Brain pericyte (primary cell): Measurements from ENCODE around the gene DMPK.

Experiments used
- DNase-seq: peaks from one replicate; pipeline ENCODE4 v3.0.0-alpha.2; 2012; ENCODE audit warnings: low read depth, low spot score

The DMPK gene

DNA sequence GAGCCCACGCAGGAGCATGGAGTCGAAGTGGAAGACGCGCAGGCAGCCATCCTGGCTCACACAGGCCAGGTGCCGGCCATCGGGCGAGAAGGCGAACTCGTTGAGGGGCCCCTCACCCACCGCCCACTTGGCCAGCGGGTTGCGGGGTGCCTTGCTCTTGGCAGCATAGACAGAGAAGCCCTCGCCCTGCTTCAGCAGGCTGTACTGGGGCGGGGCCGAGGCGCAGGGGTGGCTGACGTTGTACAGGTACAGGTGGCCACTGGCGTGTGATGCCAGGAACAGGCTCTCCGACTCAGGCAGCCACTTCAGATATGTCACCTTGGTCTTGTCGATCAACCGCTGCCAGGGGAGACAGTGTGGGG, 4.2 kb upstream of the DMPK start:
- DNase-seq, result no peak

DNA sequence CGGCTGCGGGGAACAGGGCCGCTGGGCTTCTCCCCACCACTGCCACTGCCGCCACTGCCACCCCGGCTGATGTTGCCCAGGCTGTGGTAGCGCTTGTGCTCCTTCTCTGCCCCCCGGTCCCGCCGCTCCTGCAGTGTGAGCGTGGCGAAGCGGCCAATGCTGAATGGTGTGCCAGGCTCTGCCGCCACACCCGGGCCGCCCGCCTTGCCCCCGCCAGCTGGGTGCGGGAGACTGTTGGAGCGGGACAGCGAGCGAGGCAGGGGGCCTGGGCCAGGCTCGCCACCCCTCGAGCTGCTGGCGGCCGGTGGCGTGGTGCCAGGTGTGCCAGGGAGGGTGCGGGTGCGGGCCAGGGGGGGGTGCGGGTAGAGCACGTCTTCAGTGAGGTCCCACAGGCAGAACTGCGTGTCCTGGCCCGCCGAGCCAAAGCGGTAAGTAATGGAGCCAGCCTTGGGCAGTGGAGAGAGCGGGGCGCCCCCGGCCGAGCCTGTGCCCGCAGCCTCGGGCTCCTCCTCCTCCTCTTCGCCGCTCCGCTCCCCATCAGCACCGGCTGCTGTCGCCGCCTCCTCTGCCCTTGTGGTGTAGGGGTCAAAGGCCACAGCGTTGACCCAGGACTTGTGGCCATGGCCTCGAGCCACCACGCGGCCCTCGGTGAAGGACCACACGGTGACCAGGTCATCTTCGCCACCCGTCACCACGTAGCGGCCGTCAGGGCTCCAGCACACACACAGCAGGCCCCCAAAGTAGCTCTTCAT, 3.7 kb upstream of the DMPK start:
- DNase-seq, result no peak

DNA sequence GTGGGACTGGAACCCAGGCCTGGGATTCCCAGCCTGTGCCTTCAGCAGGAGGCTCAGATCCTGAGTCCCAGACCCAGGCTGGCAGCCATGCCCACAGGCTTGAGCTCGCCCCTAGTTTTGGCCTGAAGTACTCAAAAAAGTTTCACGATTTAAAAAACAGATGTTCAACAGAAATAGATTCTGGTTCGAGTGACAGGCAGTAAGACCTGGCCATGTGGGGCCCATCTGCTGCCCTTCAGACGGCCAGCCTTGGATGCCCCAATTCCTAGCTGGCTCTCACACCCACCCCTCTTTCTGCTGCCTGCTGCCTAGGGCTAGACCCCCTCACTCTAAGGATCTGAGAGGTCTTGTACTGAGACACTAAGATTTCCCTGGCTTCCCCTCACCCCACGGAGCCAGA, 2.8 kb upstream of the DMPK start:
- DNase-seq, result no peak

GRCh38 chr19:45784096-45784495, 1.8 kb upstream of the DMPK start:
- DNase-seq, result no peak

GRCh38 chr19:45782820-45783785, 813 bp upstream of the DMPK start:
- no peak for DNase-seq

DNA sequence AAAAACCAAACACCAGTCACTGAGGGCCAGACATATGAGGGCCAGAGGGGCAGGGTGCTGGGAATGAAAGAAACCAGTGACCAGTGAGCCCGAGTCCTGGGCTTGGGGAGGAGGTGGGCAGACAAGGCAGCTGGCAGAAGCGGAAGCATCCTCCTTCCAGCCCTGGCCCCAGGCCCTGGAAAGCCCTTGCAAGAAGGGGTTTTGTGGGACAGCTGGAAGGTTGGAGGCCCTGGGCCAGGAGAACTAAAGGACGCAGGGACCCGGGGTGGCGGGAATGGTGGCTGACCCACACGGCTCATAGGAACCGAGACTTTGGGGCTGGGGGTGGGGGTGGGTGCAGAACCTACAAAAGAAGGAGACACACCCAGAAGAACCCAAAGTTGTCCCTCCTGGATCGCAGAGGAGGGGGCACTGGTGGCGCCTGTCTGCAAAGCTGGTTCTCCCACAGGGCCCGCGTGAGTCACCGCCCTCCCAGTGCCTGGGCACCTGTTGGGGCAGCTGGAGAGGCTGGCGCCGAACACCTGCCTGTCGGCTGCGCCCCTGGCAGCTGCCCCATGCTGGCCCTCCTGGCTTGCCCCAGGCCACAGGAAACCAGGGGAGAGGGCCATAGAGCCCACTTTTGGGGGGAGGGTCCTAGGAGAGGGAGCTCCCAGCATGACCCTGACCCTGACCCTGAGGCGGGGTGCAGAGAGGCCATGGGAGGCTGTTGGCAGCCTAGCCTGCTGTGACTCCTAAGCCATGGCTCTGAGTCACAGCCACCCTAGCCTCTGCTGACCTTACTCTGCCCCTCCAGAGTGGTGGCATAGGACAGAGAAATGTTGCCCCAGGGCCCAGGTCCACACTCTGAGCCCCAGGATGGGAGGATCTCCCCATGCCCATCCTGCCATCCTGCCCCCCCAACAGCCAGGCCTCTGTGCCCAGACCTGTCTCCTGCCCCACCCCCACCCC, 802 bp downstream of the DMPK start:
- DNase-seq, result no peak

GRCh38 chr19:45780448-45781213, 1.7 kb downstream of the DMPK start:
- DNase-seq, result no peak

DNA sequence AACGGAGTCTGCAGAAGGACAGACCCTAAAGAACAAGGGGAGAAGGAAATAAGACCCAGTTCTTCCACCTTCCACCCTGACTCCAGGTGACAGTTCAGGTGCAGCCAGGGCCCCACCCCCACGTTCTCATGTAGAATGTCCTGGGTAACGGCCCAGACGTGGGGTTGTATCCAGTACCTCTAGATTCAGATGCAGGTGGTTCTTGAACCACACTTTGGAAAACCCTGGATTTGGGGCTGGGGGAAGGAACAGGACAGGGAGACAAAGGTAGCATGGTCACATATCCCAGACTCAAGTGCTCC, 2.2 kb downstream of the DMPK start:
- DNase-seq, result no peak

- DNase-seq, result no peak
Measured at GRCh38 chr19:45779231-45780145, 2.8 kb downstream of the DMPK start.

DNA sequence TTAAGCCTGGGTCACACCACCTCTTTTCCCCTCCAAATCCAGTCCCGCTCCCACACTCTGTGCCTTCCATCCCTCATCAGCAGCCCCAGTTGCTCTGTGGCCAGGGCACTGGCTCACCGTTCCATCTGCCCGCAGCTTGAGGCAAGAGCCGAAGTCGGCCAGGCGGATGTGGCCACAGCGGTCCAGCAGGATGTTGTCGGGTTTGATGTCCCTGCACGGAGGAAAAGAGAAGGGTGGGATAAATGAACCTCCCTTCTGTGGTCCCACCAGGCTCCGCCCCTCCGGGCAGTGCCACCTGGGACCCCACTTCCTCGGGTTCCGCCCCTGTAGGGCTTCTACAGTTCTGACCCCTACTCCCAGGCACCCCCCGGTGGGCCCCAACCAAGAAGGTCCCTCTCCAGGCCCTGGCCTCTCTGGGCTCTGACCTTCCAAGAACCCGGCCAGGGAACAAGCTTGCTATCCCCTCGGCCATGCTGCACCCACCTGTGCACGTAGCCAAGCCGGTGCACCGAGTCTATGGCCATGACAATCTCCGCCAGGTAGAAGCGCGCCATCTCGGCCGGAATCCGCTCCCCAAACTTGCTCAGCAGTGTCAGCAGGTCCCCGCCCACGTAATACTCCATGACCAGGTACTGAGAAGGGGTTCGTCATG, 4.2 kb downstream of the DMPK start:
- DNase-seq, result no peak

GRCh38 chr19:45777395-45777961, 4.8 kb downstream of the DMPK start:
- DNase-seq, result no peak

DNA sequence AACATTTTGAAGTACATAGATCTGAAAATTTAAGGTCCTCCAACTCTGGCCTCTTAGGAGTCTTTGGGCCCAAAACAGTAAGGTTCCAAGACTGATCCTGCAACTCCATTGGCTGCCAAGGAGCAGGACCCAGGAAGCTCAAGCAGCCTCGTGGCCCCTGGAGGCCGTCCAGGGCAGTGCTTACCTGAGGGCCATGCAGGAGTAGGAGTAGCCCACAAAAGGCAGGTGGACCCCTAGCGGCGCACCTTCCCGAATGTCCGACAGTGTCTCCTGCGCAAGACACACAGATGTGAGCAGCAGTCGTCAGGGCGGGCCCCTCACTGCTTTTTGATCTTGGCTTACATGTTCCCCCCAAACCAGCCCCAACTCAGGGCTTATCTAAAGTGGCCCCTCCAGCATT, 7.5 kb downstream of the DMPK start:
- no peak for DNase-seq

DNA sequence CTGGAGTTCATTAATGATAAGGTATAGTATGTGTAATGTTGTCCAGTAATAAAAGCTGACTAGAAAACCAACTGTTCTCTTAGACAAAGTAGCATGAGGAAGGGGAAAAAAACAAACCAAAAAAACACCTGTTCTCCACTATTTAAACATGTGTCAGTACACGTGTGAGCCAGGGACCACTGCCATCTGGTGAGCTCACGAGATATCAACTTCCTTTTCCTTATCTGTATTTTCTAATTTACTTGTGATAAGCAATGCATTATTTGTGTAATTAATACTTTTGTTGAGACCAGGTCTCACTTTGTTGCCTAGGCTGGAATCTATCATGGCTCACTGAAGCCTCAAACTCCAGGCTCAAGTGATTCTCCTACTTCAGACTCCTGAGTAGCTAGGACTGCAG, 8.9 kb downstream of the DMPK start:
- no peak for DNase-seq

DNA sequence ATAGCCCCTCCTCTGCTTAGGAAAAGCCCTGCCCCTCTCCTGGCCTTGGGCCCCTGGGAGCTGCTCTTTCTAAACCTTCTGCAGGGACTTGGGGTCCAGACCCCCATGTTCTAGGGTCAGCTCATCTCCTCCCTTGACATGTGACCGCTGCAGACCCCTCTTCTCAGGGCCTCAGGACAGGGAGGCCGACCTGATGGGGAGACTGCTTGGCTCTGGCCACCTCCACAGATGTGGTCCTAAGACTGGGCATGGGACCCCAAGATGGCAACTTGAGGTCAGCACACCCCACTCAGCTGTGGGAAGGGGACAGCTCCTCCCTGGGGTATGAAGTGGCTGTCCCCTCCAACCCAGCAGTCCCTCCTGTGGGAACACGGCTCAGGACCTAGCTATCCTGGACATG, 9.4 kb downstream of the DMPK start:
- DNase-seq, result no peak

- no peak for DNase-seq
Measured at GRCh38 chr19:45772130-45772840, 10.0 kb downstream of the DMPK start.

- no peak for DNase-seq
Measured at GRCh38 chr19:45771311-45771933, 10.9 kb downstream of the DMPK start.

DNA sequence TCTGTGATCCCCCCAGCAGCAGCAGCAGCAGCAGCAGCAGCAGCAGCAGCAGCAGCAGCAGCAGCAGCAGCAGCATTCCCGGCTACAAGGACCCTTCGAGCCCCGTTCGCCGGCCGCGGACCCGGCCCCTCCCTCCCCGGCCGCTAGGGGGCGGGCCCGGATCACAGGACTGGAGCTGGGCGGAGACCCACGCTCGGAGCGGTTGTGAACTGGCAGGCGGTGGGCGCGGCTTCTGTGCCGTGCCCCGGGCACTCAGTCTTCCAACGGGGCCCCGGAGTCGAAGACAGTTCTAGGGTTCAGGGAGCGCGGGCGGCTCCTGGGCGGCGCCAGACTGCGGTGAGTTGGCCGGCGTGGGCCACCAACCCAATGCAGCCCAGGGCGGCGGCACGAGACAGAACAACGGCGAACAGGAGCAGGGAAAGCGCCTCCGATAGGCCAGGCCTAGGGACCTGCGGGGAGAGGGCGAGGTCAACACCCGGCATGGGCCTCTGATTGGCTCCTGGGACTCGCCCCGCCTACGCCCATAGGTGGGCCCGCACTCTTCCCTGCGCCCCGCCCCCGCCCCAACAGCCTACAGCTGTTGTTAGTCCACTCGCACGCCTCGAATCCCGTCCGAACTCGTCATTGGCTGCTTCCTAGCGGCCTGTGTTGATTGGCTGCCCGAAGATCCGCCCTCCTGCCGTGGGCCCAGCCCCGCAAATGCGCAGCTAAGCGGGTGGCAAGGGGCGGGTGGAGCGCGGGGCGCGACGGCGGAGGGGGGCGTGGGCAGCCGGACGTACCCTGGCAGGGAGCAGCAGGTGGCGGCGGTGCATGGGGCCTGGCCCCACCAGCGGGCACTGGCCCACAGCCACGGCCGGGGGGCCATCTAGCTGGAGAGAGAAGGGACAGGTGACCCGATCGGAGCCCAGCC, 11.8 kb downstream of the DMPK start:
- DNase-seq, result peak; percentile 95
